Measurements from ENCODE around the gene MUC20. TPM values are rescaled to one million over a fixed set of nuclear protein-coding genes. Genes with fewer than 3 reads are reported as not detected.
"Not testable (repeated sequence)": the region's sequence is repeated elsewhere in the genome, so short reads cannot be mapped to it uniquely, and the experiment has no call there.

MUC20 gene
- 1 to 10 TPM; 2.3 to 8.3 (median 3.3) TPM for total RNA-seq

GRCh38 chr3:195720831-195721506 is at the start of gene MUC20:
MUC20 (plus strand) TSS chr3:195720978; CDS start chr3:195721008, 30 bp downstream.
- not testable (repeated sequence) for TF ChIP-seq CTCF (IDR thresholded peaks at IDR 0.05; ENCODE audit: low read depth)

- TF ChIP-seq CTCF (IDR thresholded peaks at IDR 0.05; ENCODE audit: low read depth), result no peak
Observed at GRCh38 chr3:195690951-195691350, 29.8 kb upstream of the MUC20 start.

GRCh38 chr3:195692354-195692685 is 28.5 kb upstream of the MUC20 start:
- TF ChIP-seq CTCF (IDR thresholded peaks at IDR 0.05; ENCODE audit: low read depth), result no peak

GRCh38 chr3:195692781-195693427 is 27.9 kb upstream of the MUC20 start:
- TF ChIP-seq CTCF (IDR thresholded peaks at IDR 0.05; ENCODE audit: low read depth), result no peak

GRCh38 chr3:195693428-195694216 is 27.2 kb upstream of the MUC20 start:
- TF ChIP-seq CTCF (IDR thresholded peaks at IDR 0.05; ENCODE audit: low read depth), result no peak

GRCh38 chr3:195696632-195697278 is 24.0 kb upstream of the MUC20 start:
- no peak for TF ChIP-seq CTCF (IDR thresholded peaks at IDR 0.05; ENCODE audit: low read depth)

Measured in subcutaneous adipose tissue (tissue), 4 donors.